Neural progenitor cell (in vitro differentiated cells): ENCODE measurements around the gene PC.

Experiments
- EZH2 ChIP-seq: fragments of 200-600 bp; sonication (generic); IDR thresholded peaks from 2 replicates; pipeline ENCODE4 v1.6.1; 2017; ENCODE audit warnings: antibody characterized with exemption, mild to moderate bottlenecking, moderate library complexity
- TF ChIP-seq, protein P1 (sequence below): fragments of 200-600 bp; sonication (generic); IDR thresholded peaks from 2 replicates; pipeline ENCODE4 v1.5.1; 2017; ENCODE audit warnings: antibody characterized with exemption, mild to moderate bottlenecking

DNA sequence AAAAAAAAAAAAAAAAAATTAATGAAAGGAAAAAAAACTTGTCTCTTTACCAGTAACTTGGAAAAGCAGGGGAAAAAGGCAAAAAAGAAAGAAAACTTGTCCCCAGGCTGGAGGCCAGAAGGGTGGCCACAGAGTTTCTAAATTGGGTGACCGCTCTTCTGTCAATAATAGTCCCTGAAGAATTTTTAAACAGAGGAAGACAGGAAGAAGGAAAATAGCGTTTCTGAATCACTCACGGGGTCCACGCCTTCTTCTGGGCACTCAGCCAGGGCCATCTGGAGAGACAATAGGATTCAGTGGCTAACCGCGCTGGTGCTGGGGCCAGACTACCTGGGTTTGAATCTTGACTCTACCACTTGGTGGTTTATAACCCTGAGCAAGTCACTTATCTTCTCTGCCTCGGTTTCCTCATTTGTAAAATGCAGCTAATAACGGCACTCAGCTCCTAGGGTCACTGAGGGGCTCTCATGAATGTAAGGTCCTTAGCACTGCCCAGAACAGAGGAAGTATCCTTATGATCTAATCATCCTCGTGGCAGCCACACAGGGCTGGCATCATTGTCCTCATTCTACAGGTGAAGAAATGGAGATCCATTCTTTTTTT lies 23.9 kb upstream of the PC start:
- TF ChIP-seq, protein P1, sequence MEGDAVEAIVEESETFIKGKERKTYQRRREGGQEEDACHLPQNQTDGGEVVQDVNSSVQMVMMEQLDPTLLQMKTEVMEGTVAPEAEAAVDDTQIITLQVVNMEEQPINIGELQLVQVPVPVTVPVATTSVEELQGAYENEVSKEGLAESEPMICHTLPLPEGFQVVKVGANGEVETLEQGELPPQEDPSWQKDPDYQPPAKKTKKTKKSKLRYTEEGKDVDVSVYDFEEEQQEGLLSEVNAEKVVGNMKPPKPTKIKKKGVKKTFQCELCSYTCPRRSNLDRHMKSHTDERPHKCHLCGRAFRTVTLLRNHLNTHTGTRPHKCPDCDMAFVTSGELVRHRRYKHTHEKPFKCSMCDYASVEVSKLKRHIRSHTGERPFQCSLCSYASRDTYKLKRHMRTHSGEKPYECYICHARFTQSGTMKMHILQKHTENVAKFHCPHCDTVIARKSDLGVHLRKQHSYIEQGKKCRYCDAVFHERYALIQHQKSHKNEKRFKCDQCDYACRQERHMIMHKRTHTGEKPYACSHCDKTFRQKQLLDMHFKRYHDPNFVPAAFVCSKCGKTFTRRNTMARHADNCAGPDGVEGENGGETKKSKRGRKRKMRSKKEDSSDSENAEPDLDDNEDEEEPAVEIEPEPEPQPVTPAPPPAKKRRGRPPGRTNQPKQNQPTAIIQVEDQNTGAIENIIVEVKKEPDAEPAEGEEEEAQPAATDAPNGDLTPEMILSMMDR: no peak
- no peak for TF ChIP-seq EZH2
